DND-41 (cell line): ENCODE data around the gene BCR.

Experiments used
- ATAC-seq: fragments of 200-7000 bp; cut with Tn5 transposase; 3 replicates; pipeline ENCODE4 v1.9.1; 2021; ENCODE audit warnings: low read depth; ENCODE audit not compliant: insufficient read depth
- DNase-seq: peaks from one replicate; pipeline ENCODE4 v3.0.0-alpha.2; 2020
- H2AFZ ChIP-seq: 2 replicates; pipeline ENCODE4 v1.6.0; 2012; ENCODE audit warnings: low read depth, low read length
- H3K27ac ChIP-seq: 2 replicates; pipeline ENCODE4 v1.5.1; 2012; ENCODE audit warnings: low read length, inconsistent platforms
- H3K27me3 ChIP-seq: fragments of 200-600 bp; sonication (generic); 2 replicates; pipeline ENCODE4 v1.6.0; 2012; ENCODE audit warnings: low read length, mild to moderate bottlenecking, inconsistent platforms; ENCODE audit not compliant: insufficient read depth, poor library complexity
- H3K36me3 ChIP-seq: 2 replicates; pipeline ENCODE4 v1.5.1; 2012; ENCODE audit warnings: low read length, inconsistent platforms; ENCODE audit not compliant: insufficient read depth
- H3K4me1 ChIP-seq: 2 replicates; pipeline ENCODE4 v1.5.1; 2012; ENCODE audit warnings: mild to moderate bottlenecking, low read length; ENCODE audit not compliant: insufficient read depth
- H3K4me2 ChIP-seq: 2 replicates; pipeline ENCODE4 v1.6.0; 2012; ENCODE audit warnings: mild to moderate bottlenecking, moderate library complexity, low read length, inconsistent platforms; ENCODE audit not compliant: insufficient read depth
- H3K4me3 ChIP-seq, 2 experiments: fragments of 200-600 bp in 1 of 2; shearing (Covaris generic) in 1 of 2; 2 replicates each; pipeline ENCODE4 v1.5.1; 2012 to 2016; ENCODE audit warnings: inconsistent platforms in 2 of 2, low read length in 2 of 2, mild to moderate bottlenecking in 2 of 2, low read depth in 1 of 2, moderate library complexity in 1 of 2
- H3K79me2 ChIP-seq: 2 replicates; pipeline ENCODE4 v1.6.0; 2012; ENCODE audit warnings: low read length, inconsistent platforms; ENCODE audit not compliant: insufficient read depth
- H3K9ac ChIP-seq: 2 replicates; pipeline ENCODE4 v1.6.0; 2012; ENCODE audit warnings: low read depth, mild to moderate bottlenecking, inconsistent platforms, low read length, moderate library complexity
- H3K9me3 ChIP-seq: 2 replicates; pipeline ENCODE4 v1.5.1; 2012; ENCODE audit warnings: low read length, moderate library complexity, mild to moderate bottlenecking, inconsistent platforms; ENCODE audit not compliant: insufficient read depth, severe bottlenecking
- H4K20me1 ChIP-seq: 2 replicates; pipeline ENCODE4 v1.6.0; 2012; ENCODE audit warnings: low read length; ENCODE audit not compliant: insufficient read depth
- CTCF ChIP-seq: IDR thresholded peaks from 2 replicates; pipeline ENCODE4 v1.5.1; 2012; ENCODE audit warnings: borderline replicate concordance, low read length, moderate library complexity, mild to moderate bottlenecking; ENCODE audit not compliant: poor library complexity, severe bottlenecking; ENCODE audit errors: extremely low read depth
- EZH2 ChIP-seq: IDR thresholded peaks from 3 replicates; pipeline ENCODE4 v1.6.1; 2012; ENCODE audit warnings: borderline replicate concordance, low read depth, mild to moderate bottlenecking, moderate library complexity, low read length, inconsistent platforms; ENCODE audit not compliant: severe bottlenecking

The BCR gene

GRCh38 chr22:23204541-23205157 lies 24.3 kb downstream of the BCR start:
- H3K27ac ChIP-seq = no peak overlapping the region
- DNase-seq (no peak), ATAC-seq (no peak)
- H2AFZ ChIP-seq = no peak overlapping the region
- H3K79me2 ChIP-seq = peaks cover 85% of the 10 kb centered on the region
- no peak overlapping the region for H3K9ac ChIP-seq
- TF ChIP-seq EZH2 = no peak
- H3K4me1 ChIP-seq = no peaks in the 10 kb centered on the region
- H3K4me3 ChIP-seq = no peak overlapping the region
- H3K4me2 ChIP-seq = no peak overlapping the region
- H3K27me3 ChIP-seq = no peaks in the 10 kb centered on the region
- peaks cover 52% of the 10 kb centered on the region for H3K36me3 ChIP-seq
- no peaks in the 10 kb centered on the region for H3K9me3 ChIP-seq
- peaks cover 43% of the 10 kb centered on the region for H4K20me1 ChIP-seq

GRCh38 chr22:23205339-23206049 lies 25.2 kb downstream of the BCR start:
- no peak for TF ChIP-seq CTCF
- no peak for TF ChIP-seq EZH2
- Histone ChIP-seq H3K9ac (no peak overlapping the region), H3K4me2 (no peak overlapping the region), H3K27me3 (no peaks in the 10 kb centered on the region), H2AFZ (no peak overlapping the region), H3K79me2 (peaks cover 88% of the 10 kb centered on the region), H3K4me3 (no peak overlapping the region), H3K9me3 (no peaks in the 10 kb centered on the region), H3K36me3 (peaks cover 52% of the 10 kb centered on the region), H3K4me1 (no peaks in the 10 kb centered on the region), H3K27ac (no peak overlapping the region), H4K20me1 (peaks cover 43% of the 10 kb centered on the region)
- ATAC-seq (no peak), DNase-seq (no peak)

GRCh38 chr22:23206915-23207314 lies 26.6 kb downstream of the BCR start:
- peaks cover 33% of the 10 kb centered on the region for H4K20me1 ChIP-seq
- H3K4me1 ChIP-seq = no peaks in the 10 kb centered on the region
- H2AFZ ChIP-seq = no peak overlapping the region
- H3K9me3 ChIP-seq = no peaks in the 10 kb centered on the region
- no peak overlapping the region for H3K27ac ChIP-seq
- no peak overlapping the region for H3K9ac ChIP-seq
- DNase-seq (no peak), ATAC-seq (no peak)
- peaks cover 85% of the 10 kb centered on the region for H3K79me2 ChIP-seq
- H3K4me2 ChIP-seq = no peak overlapping the region
- no peak overlapping the region for H3K4me3 ChIP-seq
- H3K27me3 ChIP-seq = no peaks in the 10 kb centered on the region
- H3K36me3 ChIP-seq = peaks cover 46% of the 10 kb centered on the region
- TF ChIP-seq EZH2 (no peak), CTCF (no peak)

GRCh38 chr22:23207729-23208393 lies 27.6 kb downstream of the BCR start:
- Histone ChIP-seq H4K20me1 (peaks cover 32% of the 10 kb centered on the region), H3K4me1 (peaks cover 6% of the 10 kb centered on the region), H3K79me2 (peaks cover 86% of the 10 kb centered on the region), H2AFZ (no peak overlapping the region), H3K27me3 (no peaks in the 10 kb centered on the region), H3K4me2 (no peak overlapping the region), H3K9me3 (no peaks in the 10 kb centered on the region), H3K27ac (no peak overlapping the region), H3K36me3 (peaks cover 49% of the 10 kb centered on the region), H3K4me3 (no peak overlapping the region), H3K9ac (no peak overlapping the region)
- ATAC-seq = no peak
- no peak for DNase-seq
- TF ChIP-seq CTCF (no peak), EZH2 (no peak)
